Retinal pigment epithelial cell (primary cell): Measurements from ENCODE around the gene PDE4D.
A peak's percentile ranks its signal among the peaks of the same experiment; 100 is the strongest.
"Not testable (repeated sequence)": the region's sequence is repeated elsewhere in the genome, so short reads cannot be mapped to it uniquely, and the experiment has no call there.

Experiments used
- DNase-seq: peaks from one replicate; pipeline ENCODE4 v3.0.0-alpha.2; 2010; ENCODE audit warnings: low read depth
- H3K4me3 ChIP-seq: 2 replicates; pipeline ENCODE4 v1.5.1; 2011; ENCODE audit warnings: mild to moderate bottlenecking, low read length, control low read depth, moderate library complexity
- CTCF ChIP-seq: conservative IDR thresholded peaks from 2 replicates; pipeline ENCODE4 v1.5.1; 2011; ENCODE audit warnings: low read depth, low read length, control low read depth, inconsistent platforms

PDE4D gene

GRCh38 chr5:59464969-59465368 lies 428.6 kb downstream of the PDE4D start:
- DNase-seq, result no peak
- TF ChIP-seq CTCF, result no peak
- no peak overlapping the region for H3K4me3 ChIP-seq

- not testable (repeated sequence) for DNase-seq, H3K4me3 ChIP-seq
Observed at GRCh38 chr5:59463618-59464166, 429.8 kb downstream of the PDE4D start.

- no peak overlapping the region for H3K4me3 ChIP-seq
Observed at GRCh38 chr5:59462956-59463355, 430.6 kb downstream of the PDE4D start.

GRCh38 chr5:59460368-59461153 lies 433.0 kb downstream of the PDE4D start:
- H3K4me3 ChIP-seq, result no peak overlapping the region
- DNase-seq, result no peak
- TF ChIP-seq CTCF, result no peak

More at GRCh38 chr5:59462956-59463355, 430.6 kb downstream of the PDE4D start:
- DNase-seq, result no peak
- no peak for TF ChIP-seq CTCF

- no peak for TF ChIP-seq CTCF
- no peak overlapping the region for H3K4me3 ChIP-seq
- DNase-seq, result no peak
Observed at GRCh38 chr5:59458966-59459729, 434.4 kb downstream of the PDE4D start.

GRCh38 chr5:59458321-59458720 lies 435.2 kb downstream of the PDE4D start:
- no peak overlapping the region for H3K4me3 ChIP-seq
- TF ChIP-seq CTCF, result no peak
- no peak for DNase-seq

GRCh38 chr5:59449905-59450644 lies 443.5 kb downstream of the PDE4D start:
- H3K4me3 ChIP-seq, result no peak overlapping the region
- TF ChIP-seq CTCF, result peak; percentile 13
- DNase-seq, result no peak
